Aorta (tissue), 5 donors: ENCODE results near the gene TAC3. TPM values are rescaled to one million over a fixed set of nuclear protein-coding genes. Genes with fewer than 3 reads are reported as not detected.
"Not testable (repeated sequence)": the region's sequence is repeated elsewhere in the genome, so short reads cannot be mapped to it uniquely, and the experiment has no call there.

Experiments used
- ATAC-seq: fragments of 200-7000 bp; cut with Tn5 transposase; one replicate; pipeline ENCODE4 v1.9.1; 2022; ENCODE audit warnings: moderate library complexity; ENCODE audit not compliant: low FRiP score
- DNase-seq, 2 donors: peaks; one replicate each; pipeline ENCODE4 v3.0.0-alpha.2; 2020
- H3K27ac ChIP-seq, 2 donors: one replicate each; pipeline ENCODE4 v1.5.1; 2013; ENCODE audit warnings: low read length in 2 of 2, mild to moderate bottlenecking in 2 of 2, moderate library complexity in 2 of 2, control low read depth in 1 of 2, inconsistent platforms in 1 of 2, low read depth in 1 of 2
- H3K27me3 ChIP-seq, 2 donors: one replicate each; pipeline ENCODE4 v1.6.1; 2013; ENCODE audit warnings: control low read depth in 1 of 2, low read length in 1 of 2, mild to moderate bottlenecking in 1 of 2, moderate library complexity in 1 of 2; ENCODE audit not compliant: insufficient read depth in 2 of 2, control insufficient read depth in 1 of 2
- H3K36me3 ChIP-seq, 2 donors: one replicate each; pipeline ENCODE4 v1.6.1; 2013; ENCODE audit warnings: control low read depth in 1 of 2, low read length in 1 of 2, mild to moderate bottlenecking in 1 of 2; ENCODE audit not compliant: insufficient read depth in 2 of 2, control insufficient read depth in 1 of 2
- H3K4me1 ChIP-seq, 2 donors: one replicate each; pipeline ENCODE4 v1.6.1; 2013; ENCODE audit warnings: low read length in 2 of 2, control low read depth in 1 of 2, mild to moderate bottlenecking in 1 of 2, moderate library complexity in 1 of 2; ENCODE audit not compliant: insufficient read depth in 2 of 2, control insufficient read depth in 1 of 2
- H3K4me3 ChIP-seq, 2 donors: one replicate each; pipeline ENCODE4 v1.5.1; 2013; ENCODE audit warnings: low read length in 2 of 2, control low read depth in 1 of 2, mild to moderate bottlenecking in 1 of 2
- H3K9me3 ChIP-seq: one replicate; pipeline ENCODE4 v1.6.1; 2013; ENCODE audit warnings: mild to moderate bottlenecking, low read length; ENCODE audit not compliant: control insufficient read depth
- WGBS, 2 donors: extraction: QIAGEN DNeasy Blood & Tissue Kit; methylation state at CpG; one replicate each; pipeline ENCODE4 v1.1.7; 2013; 5-methylcytosine and 5-hydroxymethylcytosine counted together
- intact Hi-C, 2 donors: fragments of 100-400 bp; cut with DNase I; formaldehyde crosslinking; loops; one replicate each; pipeline versions ENCODE4 v1.14.2 to v1.15.0; 2022
- polyA plus RNA-seq, 2 donors: library from polyadenylated mRNA; stranded (reverse); fragments of 200-250 nt; gene quantifications; one replicate each; pipeline ENCODE4 v1.2.3, GENCODE V29; 2013
- total RNA-seq, 2 donors: library from RNA; stranded (reverse); fragmentation: NEBNext Ultra II Directional; extraction: Animal tissue kit (Norgen Biotek cat#: 25700); gene quantifications; one replicate each; pipeline ENCODE4 v1.2.1, GENCODE V29; 2021
- donor health status: healthy with polysubstance abuse.
- donor health status: Bipolar disorder and iron deficiency.
- donor health status: DM: no; HTN: no; CAD: no.
- donor health status: DM: no; HTN: no; CAD: no.
- donor health status: DM: yes; HTN: yes; CAD: no.

TAC3 gene
- total and polyA plus RNA-seq, 4 donors = 0.88 TPM; not detected in 3

DNA sequence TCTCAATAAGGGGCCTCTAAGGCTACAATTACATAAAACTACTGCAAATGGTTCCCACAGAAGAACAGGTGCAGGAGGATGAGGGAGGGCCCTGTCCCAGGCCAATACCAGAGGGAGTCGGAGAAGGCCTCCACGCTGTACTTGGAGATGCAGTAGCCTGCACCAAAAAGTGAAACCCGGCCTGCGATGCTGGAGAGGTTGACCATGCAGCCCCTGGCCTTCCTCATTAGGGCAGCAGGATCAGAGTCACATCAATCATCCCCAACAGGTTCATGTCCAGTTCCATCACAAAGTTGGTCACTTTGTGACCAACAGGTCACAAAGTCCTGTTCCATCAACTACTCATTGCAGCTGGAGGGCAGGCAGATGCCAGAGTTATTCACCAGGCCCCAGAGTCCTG, 32.9 kb downstream of the TAC3 start:
- no peaks in the 10 kb centered on the region for H3K36me3 ChIP-seq
- DNase-seq (no peak), ATAC-seq (no peak)
- H3K4me1 ChIP-seq = no peaks in the 10 kb centered on the region
- intact Hi-C loops = no loop called here
- H3K9me3 ChIP-seq = no peaks in the 10 kb centered on the region
- H3K27ac ChIP-seq = no peak overlapping the region
- no peaks in the 10 kb centered on the region for H3K27me3 ChIP-seq
- WGBS, 2 donors = 72 to 88% methylated on average over 4 of the region's 4 CpGs
- no peak overlapping the region for H3K4me3 ChIP-seq

DNA sequence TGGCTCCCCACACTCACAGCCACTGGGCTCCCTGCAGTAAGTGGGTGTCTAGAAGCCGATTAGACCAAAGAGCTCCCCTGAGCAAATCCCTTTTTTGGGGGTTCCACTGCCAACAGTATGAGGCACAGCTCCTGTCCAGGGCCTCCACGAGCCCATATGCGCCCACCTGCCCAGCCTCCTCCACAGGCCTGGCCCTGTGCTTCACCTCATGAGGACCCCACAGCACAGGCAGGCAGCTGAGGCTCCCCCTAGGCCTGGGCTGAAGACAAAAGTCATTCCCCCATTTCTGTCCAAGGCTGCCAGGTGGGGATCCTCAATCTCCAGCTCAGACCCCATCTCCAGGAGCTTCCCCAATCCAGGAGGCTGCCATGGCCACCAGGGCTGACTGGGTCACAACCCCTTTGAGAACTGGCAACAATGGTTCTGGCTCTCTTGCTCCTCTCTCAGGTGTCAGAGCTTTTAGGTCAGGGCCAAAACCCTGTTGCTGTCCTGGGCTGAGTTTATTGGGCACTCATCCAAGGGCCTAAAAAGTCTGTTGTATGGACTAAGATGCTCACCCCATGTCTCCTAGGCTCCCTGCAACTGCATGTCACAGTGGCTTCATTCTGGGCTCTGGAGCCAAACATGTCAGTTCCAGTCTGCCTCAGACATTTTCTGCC, 33.6 kb downstream of the TAC3 start:
- ATAC-seq, DNase-seq, H3K9me3 ChIP-seq, H3K36me3 ChIP-seq, H3K27me3 ChIP-seq, H3K4me1 ChIP-seq, intact Hi-C loops, H3K4me3 ChIP-seq, H3K27ac ChIP-seq: not testable (repeated sequence)
- WGBS, 2 donors = 88 to 94% methylated on average over 3 of the region's 3 CpGs

DNA sequence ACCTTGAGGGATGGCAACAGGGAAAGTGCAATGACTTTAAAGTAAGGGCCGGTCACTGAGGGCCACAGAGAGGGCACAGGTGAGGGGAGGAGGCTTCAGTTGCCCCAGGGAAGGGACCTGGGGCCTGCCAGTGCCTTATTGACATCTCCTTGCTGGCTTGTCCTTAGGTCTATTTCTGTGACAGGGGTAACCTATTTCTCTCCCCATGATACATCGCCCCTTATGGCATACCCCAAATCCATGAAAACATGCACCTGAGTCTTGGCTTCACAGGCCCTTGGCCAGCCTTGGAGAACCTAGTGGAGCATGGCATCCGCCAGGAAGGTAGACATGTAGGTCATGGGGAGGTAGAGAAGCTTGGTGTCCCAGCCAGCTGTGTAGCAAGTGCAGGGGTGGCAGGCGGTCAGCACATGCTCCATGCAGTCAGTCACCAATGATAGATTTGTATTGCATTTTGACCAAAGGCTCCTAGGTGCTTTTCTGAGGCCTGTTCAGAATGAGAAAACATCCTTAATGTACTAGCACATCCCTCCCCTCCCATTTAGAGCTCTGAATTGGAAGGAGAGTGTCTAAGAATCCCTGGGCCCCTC, 35.3 kb downstream of the TAC3 start:
- H3K9me3 ChIP-seq = no peaks in the 10 kb centered on the region
- 95 to 96% methylated on average over 4 of the region's 4 CpGs for WGBS, 2 donors
- no peak for DNase-seq
- ATAC-seq = no peak
- no peaks in the 10 kb centered on the region for H3K4me1 ChIP-seq
- no peak overlapping the region for H3K27ac ChIP-seq
- H3K4me3 ChIP-seq = no peak overlapping the region
- H3K36me3 ChIP-seq = no peaks in the 10 kb centered on the region
- no peaks in the 10 kb centered on the region for H3K27me3 ChIP-seq
- intact Hi-C loops = no loop called here

DNA sequence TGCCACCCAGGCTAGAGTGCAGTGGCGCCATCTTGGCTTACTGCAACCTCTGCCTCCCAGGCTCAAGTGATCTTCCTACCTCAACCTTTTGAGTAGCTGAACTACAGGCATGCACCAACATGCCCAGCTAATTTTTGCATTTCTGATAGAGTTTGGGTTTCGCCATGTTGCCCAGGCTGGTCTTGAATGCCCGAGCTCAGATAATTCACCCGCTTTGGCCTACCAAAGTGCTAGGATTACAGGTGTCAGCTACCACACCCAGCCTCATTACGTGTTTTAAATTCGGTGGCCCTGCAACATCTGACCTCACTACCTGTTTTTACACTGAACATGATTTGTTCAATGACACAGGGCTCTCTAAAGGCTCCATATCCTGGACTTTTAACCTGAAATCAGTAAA, 36.1 kb downstream of the TAC3 start:
- Histone ChIP-seq H3K4me1 (no peaks in the 10 kb centered on the region), H3K36me3 (no peaks in the 10 kb centered on the region), H3K27me3 (no peaks in the 10 kb centered on the region), H3K9me3 (no peaks in the 10 kb centered on the region), H3K4me3 (no peak overlapping the region), H3K27ac (no peak overlapping the region)
- WGBS, 2 donors = 96 to 97% methylated on average over 6 of the region's 6 CpGs
- intact Hi-C loops = no loop called here
- ATAC-seq (no peak), DNase-seq (no peak)

DNA sequence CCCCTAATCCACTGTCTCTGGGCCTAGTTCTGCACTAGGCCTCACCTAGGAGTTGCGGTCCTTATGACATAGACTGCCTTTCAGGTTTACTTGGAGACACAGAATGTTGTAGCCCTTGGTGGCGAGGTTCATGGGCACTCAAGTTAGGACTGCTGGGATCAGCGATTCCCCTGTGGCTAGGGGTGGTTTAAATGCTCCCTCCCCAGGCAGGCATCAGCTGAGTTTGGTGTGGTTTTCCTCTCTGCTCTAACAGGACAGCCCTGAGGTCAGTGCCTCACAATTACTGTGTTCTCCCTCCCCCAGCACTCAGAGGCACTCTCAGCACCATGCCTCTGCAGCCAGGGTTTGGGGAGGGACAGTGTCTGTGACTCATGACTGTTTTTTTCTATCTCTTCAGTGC, 36.7 kb downstream of the TAC3 start:
- Histone ChIP-seq H3K27me3 (no peaks in the 10 kb centered on the region), H3K4me3 (no peak overlapping the region), H3K36me3 (no peaks in the 10 kb centered on the region), H3K27ac (no peak overlapping the region), H3K9me3 (no peaks in the 10 kb centered on the region), H3K4me1 (no peaks in the 10 kb centered on the region)
- DNase-seq = no peak
- 95 to 96% methylated on average over 3 of the region's 3 CpGs for WGBS, 2 donors
- intact Hi-C loops = loop anchor here in 1 of 2 donors (5.0 kb wide), 1 partner anchor 207 kb away; no protein-coding TSS in a partner anchor
- no peak for ATAC-seq

DNA sequence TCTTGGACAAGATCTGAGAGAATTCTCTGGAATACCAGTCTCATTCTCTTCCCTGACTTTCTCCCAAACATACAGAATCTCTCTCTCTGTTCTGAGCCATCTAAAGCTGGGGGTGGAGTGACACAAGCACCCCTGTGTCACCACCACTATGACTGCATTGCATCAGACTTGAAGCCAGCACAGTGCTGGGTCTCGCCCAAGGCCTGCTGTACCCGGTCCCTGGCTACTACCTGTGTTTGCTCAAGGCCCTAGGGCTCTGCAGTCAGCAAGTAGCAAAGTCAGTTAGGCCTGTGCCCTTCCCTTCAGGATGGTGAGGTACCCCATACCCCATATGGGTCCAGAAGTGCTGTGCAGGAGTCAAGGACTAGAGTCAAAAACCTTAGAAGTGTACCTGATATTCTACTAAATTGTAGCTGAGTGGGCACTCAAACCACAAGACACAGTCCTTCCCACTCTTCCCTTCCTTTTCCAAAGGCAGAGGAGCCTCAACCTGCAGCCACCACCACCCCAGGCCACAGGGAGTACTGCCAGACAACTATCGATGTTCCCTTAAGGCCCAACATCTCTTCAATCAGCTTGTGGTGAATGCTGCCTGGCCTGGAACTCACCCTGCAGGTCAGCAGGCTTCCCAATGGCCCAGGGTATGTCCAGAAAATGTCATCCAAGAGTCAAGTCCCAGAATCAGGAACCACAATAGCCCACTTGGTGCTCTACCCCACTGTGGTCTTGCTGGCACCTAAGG, 37.8 kb downstream of the TAC3 start:
- intact Hi-C loops = loop anchor here in 1 of 2 donors (5.0 kb wide), 1 partner anchor 206 kb away; no protein-coding TSS in a partner anchor
- no peaks in the 10 kb centered on the region for H3K9me3 ChIP-seq
- no peak overlapping the region for H3K4me3 ChIP-seq
- H3K36me3 ChIP-seq = no peaks in the 10 kb centered on the region
- H3K27me3 ChIP-seq = no peaks in the 10 kb centered on the region
- no peak overlapping the region for H3K27ac ChIP-seq
- no peaks in the 10 kb centered on the region for H3K4me1 ChIP-seq
- 78 to 87% methylated on average over 3 of the region's 3 CpGs for WGBS, 2 donors
- no peak for DNase-seq
- ATAC-seq = no peak

DNA sequence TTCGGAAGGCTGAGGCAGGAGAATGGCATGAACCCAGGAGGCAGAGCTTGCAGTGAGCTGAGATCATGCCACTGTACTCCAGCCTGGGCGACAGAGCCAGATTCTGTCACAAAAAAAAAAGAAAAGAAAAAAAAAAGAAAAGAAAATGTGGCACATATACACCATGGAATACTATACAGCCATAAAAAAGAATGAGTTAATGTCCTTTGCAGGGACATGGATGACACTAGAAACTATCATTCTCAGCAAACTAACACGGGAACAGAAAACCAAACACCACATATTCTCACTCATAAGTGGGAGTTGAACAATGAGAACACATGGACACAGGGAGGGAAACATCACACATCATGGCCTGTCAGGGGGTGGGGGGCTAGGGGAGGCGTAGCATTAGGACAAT, 39.0 kb downstream of the TAC3 start:
- DNase-seq, H3K4me1 ChIP-seq, H3K9me3 ChIP-seq, H3K36me3 ChIP-seq, H3K27me3 ChIP-seq, H3K4me3 ChIP-seq, H3K27ac ChIP-seq, ATAC-seq: not testable (repeated sequence)
- intact Hi-C loops = loop anchor here in 1 of 2 donors (5.0 kb wide), 1 partner anchor 205 kb away; no protein-coding TSS in a partner anchor
- WGBS, 2 donors = 81 to 85% methylated on average over 4 of the region's 4 CpGs

DNA sequence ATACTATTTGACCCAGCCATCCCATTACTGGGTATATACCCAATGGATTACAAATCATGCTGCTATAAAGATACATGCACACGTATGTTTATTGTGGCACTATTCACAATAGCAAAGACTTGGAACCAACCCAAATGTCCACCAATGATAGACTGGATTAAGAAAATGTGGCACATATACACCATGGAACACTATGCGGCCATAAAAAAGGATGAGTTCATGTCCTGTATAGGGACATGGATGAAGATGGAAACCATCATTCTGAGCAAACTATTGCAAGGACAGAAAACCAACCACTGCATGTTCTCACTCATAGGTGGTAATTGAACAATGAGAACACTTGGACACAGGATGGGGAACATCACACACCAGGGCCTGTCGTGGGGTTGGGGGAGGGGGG, 42.1 kb downstream of the TAC3 start:
- WGBS, 2 donors = 84 to 86% methylated on average over 3 of the region's 3 CpGs
- H3K4me1 ChIP-seq, H3K4me3 ChIP-seq, ATAC-seq, H3K36me3 ChIP-seq, intact Hi-C loops, H3K27ac ChIP-seq, H3K27me3 ChIP-seq, H3K9me3 ChIP-seq, DNase-seq: not testable (repeated sequence)
